ENCODE measurements around the gene OTUB2.

The OTUB2 gene

DNA sequence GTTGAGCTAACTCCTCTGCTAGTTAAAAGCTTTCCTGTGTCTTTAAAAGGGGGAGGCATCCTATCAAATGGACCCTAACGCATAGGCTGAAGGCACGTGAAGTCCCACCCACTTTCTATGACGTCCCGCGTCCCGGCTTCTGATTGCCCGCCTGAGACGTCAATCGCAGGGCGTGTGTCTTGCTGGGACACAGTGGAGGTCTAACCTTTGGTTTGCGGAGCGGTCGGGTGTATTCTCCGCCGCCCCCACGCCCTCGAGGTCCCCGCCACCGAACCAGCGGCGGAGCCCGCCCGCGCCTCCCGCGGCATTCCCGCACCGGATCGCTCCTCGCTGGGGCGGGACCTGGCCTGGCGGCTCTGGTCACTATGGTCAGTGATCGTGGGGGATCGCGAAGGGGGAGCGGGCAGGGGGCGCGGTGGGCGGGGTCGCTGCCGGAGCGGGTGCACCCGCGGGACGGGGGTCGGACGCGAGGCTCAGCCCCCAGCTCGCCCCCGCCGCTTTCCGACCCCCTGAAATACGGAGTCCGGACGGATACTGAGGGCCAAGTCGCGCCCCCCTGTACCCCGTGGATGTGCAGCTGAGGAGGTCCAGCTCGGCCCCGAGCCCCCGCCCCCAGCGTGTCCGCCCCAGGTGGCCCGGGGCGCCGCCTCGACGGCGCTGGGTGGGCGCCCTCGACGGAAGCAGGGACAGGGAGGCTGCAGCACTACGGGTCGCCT, at the start of gene OTUB2:
Gene OTUB2 (plus strand): TSS at position 168 of the 716 bp plus-strand sequence. CDS start 198 bp downstream, at position 366.
- no peak for TF ChIP-seq GATA3 (IDR thresholded peaks at IDR 0.05; ENCODE audit: low read depth, low read length)
- TF ChIP-seq GATA2 (IDR thresholded peaks at IDR 0.05; ENCODE audit: low read depth, low read length): no peak

DNA sequence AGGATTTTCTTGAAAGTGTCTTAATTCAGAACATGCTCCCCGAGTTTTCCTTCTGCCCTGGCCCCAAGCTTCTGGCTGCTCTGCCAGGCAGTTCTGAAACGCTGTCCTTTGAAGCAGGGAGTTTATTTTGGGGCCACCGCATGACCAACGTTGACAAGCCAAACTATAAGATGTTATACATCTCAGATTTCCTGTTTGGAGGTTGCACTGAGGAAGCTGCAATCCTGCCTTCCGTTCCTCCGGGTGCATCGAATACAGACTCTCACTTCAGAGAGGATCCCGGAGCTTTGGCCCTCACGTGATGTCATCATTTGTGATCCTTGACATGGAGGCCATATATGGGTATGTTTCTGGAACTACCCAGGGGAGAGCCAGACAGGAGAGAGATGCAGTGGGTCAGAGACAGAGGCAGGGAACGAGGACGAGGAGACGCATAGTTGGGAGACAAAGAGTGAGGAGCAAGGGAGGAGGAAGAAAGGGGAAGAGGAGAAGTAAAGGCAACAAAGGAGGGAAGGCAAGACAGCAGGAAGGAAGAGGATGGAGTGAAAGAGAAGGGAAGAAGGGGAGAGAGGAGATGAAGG, 49.6 kb upstream of the OTUB2 start, which contains the start of gene ASB2:
Gene ASB2 (minus strand): TSS at position 94 of the 581 bp plus-strand sequence. CDS start 12,031 bp downstream, outside the sequence.
- TF ChIP-seq GATA3 (IDR thresholded peaks at IDR 0.05; ENCODE audit: low read depth, low read length) (no peak), GATA2 (IDR thresholded peaks at IDR 0.05; ENCODE audit: low read depth, low read length) (no peak)

- TF ChIP-seq GATA3 (IDR thresholded peaks at IDR 0.05; ENCODE audit: low read depth, low read length): no peak
Observed at GRCh38 chr14:93977171-93977570, 49.0 kb upstream of the OTUB2 start.

- TF ChIP-seq GATA3 (IDR thresholded peaks at IDR 0.05; ENCODE audit: low read depth, low read length): no peak
- no peak for TF ChIP-seq GATA2 (IDR thresholded peaks at IDR 0.05; ENCODE audit: low read depth, low read length)
Observed at GRCh38 chr14:93977790-93978581, 48.2 kb upstream of the OTUB2 start.

DNA sequence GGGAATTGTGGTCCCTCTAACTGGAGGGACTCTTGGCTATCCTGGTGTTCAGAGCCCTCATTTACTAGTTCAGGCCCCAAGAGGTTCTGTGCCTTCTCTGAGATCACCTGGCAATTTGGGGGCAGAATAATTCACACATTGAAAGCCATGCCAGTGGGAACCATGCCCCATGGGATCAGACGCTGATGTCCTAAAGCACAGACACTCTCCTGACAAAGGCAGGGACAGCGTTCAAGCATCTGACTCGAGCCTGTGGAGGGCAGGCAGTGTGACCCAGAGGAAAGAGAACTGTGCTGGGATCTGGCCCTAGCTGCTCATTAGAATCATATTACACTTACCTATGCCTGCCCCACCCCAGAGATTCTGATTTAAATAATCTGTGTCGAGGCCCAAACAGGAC, 47.4 kb upstream of the OTUB2 start:
- no peak for TF ChIP-seq GATA3 (IDR thresholded peaks at IDR 0.05; ENCODE audit: low read depth, low read length)
- TF ChIP-seq GATA2 (IDR thresholded peaks at IDR 0.05; ENCODE audit: low read depth, low read length): no peak

- TF ChIP-seq GATA3 (IDR thresholded peaks at IDR 0.05; ENCODE audit: low read depth, low read length) (no peak), GATA2 (IDR thresholded peaks at IDR 0.05; ENCODE audit: low read depth, low read length) (no peak)
Observed at GRCh38 chr14:93980456-93981201, 45.5 kb upstream of the OTUB2 start.

DNA sequence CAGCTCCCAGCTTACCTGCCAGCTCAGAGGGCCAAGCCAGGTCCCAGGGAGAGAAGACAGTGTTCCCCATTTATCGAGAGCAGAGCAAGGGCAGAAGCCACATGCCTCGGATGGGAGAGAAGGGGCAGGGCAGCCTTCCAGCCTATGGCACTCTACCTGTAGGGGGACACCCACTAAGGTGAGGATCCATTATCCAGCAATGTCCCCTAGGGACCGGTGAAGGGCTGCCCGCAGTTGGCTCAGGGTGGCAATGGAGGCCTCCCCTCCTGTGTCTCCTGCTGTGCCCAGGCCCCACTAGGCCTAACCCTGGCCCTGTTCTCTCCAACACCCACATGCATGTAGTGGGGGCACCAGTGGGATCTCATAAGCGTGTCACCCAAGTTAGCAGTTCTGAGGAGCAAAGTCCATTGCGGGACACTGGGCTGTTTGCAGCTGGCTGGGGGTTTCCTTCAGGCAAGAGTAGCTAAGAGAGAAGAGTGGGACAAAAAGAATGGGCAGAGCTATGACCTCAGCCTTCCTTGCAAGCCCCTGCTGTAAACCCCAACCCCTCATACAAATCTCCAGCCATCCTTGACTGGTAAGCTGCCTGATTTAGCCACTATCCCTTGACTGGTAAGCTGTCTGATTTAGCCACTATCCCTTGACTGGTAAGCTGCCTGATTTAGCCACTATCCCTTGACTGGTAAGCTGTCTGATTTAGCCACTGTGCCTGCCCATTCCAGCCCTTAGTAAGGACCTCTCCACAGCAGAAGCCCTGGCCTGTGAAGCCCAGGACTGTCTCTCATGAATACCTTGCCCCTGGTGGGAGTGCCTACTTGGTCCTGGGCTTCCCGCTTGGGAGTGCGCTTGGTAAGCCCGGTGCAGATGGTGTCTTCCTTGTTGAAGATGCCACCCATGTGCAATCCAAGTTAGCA, 44.6 kb upstream of the OTUB2 start:
- no peak for TF ChIP-seq GATA3 (IDR thresholded peaks at IDR 0.05; ENCODE audit: low read depth, low read length)

- TF ChIP-seq GATA3 (IDR thresholded peaks at IDR 0.05; ENCODE audit: low read depth, low read length) (no peak), GATA2 (IDR thresholded peaks at IDR 0.05; ENCODE audit: low read depth, low read length) (no peak)
Observed at GRCh38 chr14:93982230-93983007, 43.7 kb upstream of the OTUB2 start.

- TF ChIP-seq GATA2 (IDR thresholded peaks at IDR 0.05; ENCODE audit: low read depth, low read length): no peak
- TF ChIP-seq GATA3 (IDR thresholded peaks at IDR 0.05; ENCODE audit: low read depth, low read length): no peak
Observed at GRCh38 chr14:93984070-93984469, 42.1 kb upstream of the OTUB2 start.

DNA sequence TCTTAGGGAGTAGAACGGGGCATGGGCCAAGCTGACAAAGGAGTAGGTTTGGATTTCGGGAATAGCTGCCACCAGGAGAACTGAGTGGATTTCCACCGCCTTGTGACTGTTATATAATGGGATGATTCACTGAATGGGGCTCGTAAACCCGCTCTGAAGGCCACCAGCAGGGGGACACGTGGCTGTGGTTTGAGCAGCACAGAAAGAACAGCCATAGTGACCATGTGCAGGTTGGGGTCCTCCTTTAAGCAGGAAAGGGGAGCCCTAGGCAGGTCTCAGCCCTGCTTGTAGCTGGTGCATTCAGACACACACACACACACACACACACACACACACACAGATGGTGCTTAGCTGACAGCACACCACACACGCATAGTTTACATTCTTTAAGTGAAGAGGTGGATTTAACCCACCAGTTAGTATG, 41.1 kb upstream of the OTUB2 start:
- no peak for TF ChIP-seq GATA2 (IDR thresholded peaks at IDR 0.05; ENCODE audit: low read depth, low read length)
- TF ChIP-seq GATA3 (IDR thresholded peaks at IDR 0.05; ENCODE audit: low read depth, low read length): no peak

DNA sequence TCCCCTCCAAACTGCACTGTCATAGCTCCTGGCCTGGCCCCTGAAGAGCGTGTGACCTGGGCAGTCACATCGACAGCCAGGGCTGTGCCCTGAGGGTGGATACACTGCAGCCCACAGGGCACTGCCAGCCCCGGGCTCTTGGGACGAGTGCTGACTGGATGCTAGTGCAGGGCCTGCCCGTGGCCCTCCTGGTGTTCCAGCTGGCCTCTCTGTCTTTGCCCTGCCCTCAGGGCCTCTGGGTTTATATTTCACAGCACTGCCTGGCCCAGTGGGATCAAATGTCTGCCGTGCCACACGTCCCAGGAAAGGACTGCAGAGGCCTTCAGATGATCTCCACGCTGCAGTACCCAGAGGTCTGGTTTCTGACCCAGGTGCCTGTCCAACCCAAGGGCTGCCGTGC, 39.2 kb upstream of the OTUB2 start:
- TF ChIP-seq GATA3 (IDR thresholded peaks at IDR 0.05; ENCODE audit: low read depth, low read length) (no peak), GATA2 (IDR thresholded peaks at IDR 0.05; ENCODE audit: low read depth, low read length) (no peak)

GRCh38 chr14:93987376-93987775, 38.8 kb upstream of the OTUB2 start:
- TF ChIP-seq GATA3 (IDR thresholded peaks at IDR 0.05; ENCODE audit: low read depth, low read length) (no peak), GATA2 (IDR thresholded peaks at IDR 0.05; ENCODE audit: low read depth, low read length) (no peak)

Measured in SH-SY5Y (cell line).